ENCODE measurements around the gene LUZP2. TPM values are rescaled to one million over a fixed set of nuclear protein-coding genes. Genes with fewer than 3 reads are reported as not detected.

Gene LUZP2
- polyA plus RNA-seq, 1 donor (not counting 4 experiments of a cell fraction or from before 2014, with no cell fraction given) = 0.08 TPM

GRCh38 chr11:24667353-24667968 is 170.6 kb downstream of the LUZP2 start:
- Histone ChIP-seq H3K4me3 (ENCODE audit: control insufficient read depth in 2 of 3, extremely low read depth in 1 of 3, insufficient read depth in 2 of 3, low read depth in 1 of 3, low read length in 3 of 3) (no peak overlapping the region), H2AFZ (ENCODE audit: control insufficient read depth, low read length) (no peak overlapping the region), H3K27me3 (ENCODE audit: control insufficient read depth, extremely low read depth, insufficient read depth, low read length) (no peaks in the 10 kb centered on the region), H3K9me3 (ENCODE audit: control insufficient read depth, low read depth, low read length) (no peaks in the 10 kb centered on the region), H3K27ac (ENCODE audit: control insufficient read depth, insufficient read depth, low read length) (no peak overlapping the region), H3K9ac (ENCODE audit: control insufficient read depth, extremely low read depth, insufficient read depth, low read length) (no peak overlapping the region), H3K79me2 (ENCODE audit: control insufficient read depth, insufficient read depth, low read length) (no peaks in the 10 kb centered on the region), H3K9me1 (ENCODE audit: control insufficient read depth, extremely low read depth, insufficient read depth, low read length) (no peaks in the 10 kb centered on the region), H3K4me2 (ENCODE audit: control insufficient read depth, extremely low read depth, insufficient read depth, low read depth, low read length) (no peak overlapping the region), H3K4me1 (ENCODE audit: control insufficient read depth, extremely low read depth, insufficient read depth, low read length) (no peaks in the 10 kb centered on the region), H4K20me1 (ENCODE audit: control insufficient read depth, extremely low read depth, insufficient read depth, low read length) (no peaks in the 10 kb centered on the region), H3K36me3 (ENCODE audit: control insufficient read depth in 2 of 2, extremely low read depth in 1 of 2, insufficient read depth in 2 of 2, low read length in 2 of 2) (no peaks in the 10 kb centered on the region)
- DNase-seq (ENCODE audit: low read depth, low spot score) (no peak), FAIRE-seq (no peak)
- dilution Hi-C loops (cut with MboI; ENCODE audit: extremely low pct_ligation_motif_present, low sequenced_read_pairs) = no loop called here
- no peak for TF ChIP-seq EZH2 (IDR thresholded peaks at IDR 0.05; ENCODE audit: low read length)
- TF ChIP-seq, protein P1, sequence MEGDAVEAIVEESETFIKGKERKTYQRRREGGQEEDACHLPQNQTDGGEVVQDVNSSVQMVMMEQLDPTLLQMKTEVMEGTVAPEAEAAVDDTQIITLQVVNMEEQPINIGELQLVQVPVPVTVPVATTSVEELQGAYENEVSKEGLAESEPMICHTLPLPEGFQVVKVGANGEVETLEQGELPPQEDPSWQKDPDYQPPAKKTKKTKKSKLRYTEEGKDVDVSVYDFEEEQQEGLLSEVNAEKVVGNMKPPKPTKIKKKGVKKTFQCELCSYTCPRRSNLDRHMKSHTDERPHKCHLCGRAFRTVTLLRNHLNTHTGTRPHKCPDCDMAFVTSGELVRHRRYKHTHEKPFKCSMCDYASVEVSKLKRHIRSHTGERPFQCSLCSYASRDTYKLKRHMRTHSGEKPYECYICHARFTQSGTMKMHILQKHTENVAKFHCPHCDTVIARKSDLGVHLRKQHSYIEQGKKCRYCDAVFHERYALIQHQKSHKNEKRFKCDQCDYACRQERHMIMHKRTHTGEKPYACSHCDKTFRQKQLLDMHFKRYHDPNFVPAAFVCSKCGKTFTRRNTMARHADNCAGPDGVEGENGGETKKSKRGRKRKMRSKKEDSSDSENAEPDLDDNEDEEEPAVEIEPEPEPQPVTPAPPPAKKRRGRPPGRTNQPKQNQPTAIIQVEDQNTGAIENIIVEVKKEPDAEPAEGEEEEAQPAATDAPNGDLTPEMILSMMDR (optimal IDR thresholded peaks at IDR 0.05 in 1 of 3, IDR thresholded peaks at IDR 0.05 in 1 of 3, conservative IDR thresholded peaks at IDR 0.05 in 1 of 3; ENCODE audit: extremely low read depth in 1 of 3, insufficient read depth in 2 of 3, low read length in 3 of 3) = no peak

- Histone ChIP-seq H3K4me3 (ENCODE audit: control insufficient read depth in 2 of 3, extremely low read depth in 1 of 3, insufficient read depth in 2 of 3, low read depth in 1 of 3, low read length in 3 of 3) (no peak overlapping the region), H3K79me2 (ENCODE audit: control insufficient read depth, insufficient read depth, low read length) (no peaks in the 10 kb centered on the region), H3K36me3 (ENCODE audit: control insufficient read depth in 2 of 2, extremely low read depth in 1 of 2, insufficient read depth in 2 of 2, low read length in 2 of 2) (no peaks in the 10 kb centered on the region), H3K27ac (ENCODE audit: control insufficient read depth, insufficient read depth, low read length) (no peak overlapping the region), H2AFZ (ENCODE audit: control insufficient read depth, low read length) (no peak overlapping the region), H3K9me1 (ENCODE audit: control insufficient read depth, extremely low read depth, insufficient read depth, low read length) (no peaks in the 10 kb centered on the region), H3K9me3 (ENCODE audit: control insufficient read depth, low read depth, low read length) (no peaks in the 10 kb centered on the region), H3K4me2 (ENCODE audit: control insufficient read depth, extremely low read depth, insufficient read depth, low read depth, low read length) (no peak overlapping the region), H3K27me3 (ENCODE audit: control insufficient read depth, extremely low read depth, insufficient read depth, low read length) (no peaks in the 10 kb centered on the region), H4K20me1 (ENCODE audit: control insufficient read depth, extremely low read depth, insufficient read depth, low read length) (no peaks in the 10 kb centered on the region), H3K9ac (ENCODE audit: control insufficient read depth, extremely low read depth, insufficient read depth, low read length) (no peak overlapping the region), H3K4me1 (ENCODE audit: control insufficient read depth, extremely low read depth, insufficient read depth, low read length) (no peaks in the 10 kb centered on the region)
- DNase-seq (ENCODE audit: low read depth, low spot score) (no peak), FAIRE-seq (no peak)
- dilution Hi-C loops (cut with MboI; ENCODE audit: extremely low pct_ligation_motif_present, low sequenced_read_pairs) = no loop called here
- TF ChIP-seq, protein P1 (optimal IDR thresholded peaks at IDR 0.05 in 1 of 3, IDR thresholded peaks at IDR 0.05 in 1 of 3, conservative IDR thresholded peaks at IDR 0.05 in 1 of 3; ENCODE audit: extremely low read depth in 1 of 3, insufficient read depth in 2 of 3, low read length in 3 of 3) = no peak
- TF ChIP-seq EZH2 (IDR thresholded peaks at IDR 0.05; ENCODE audit: low read length) = no peak
Measured at GRCh38 chr11:24678703-24679348, 182.0 kb downstream of the LUZP2 start.
